IMR-90 (cell line): ENCODE results near the gene HMGB2. TPM values are rescaled to one million over a fixed set of nuclear protein-coding genes. Genes with fewer than 3 reads are reported as not detected.

Source experiments
- ATAC-seq: fragments of 200-7000 bp; cut with Tn5 transposase; 2 replicates; pipeline ENCODE4 v1.9.1; 2020; ENCODE audit warnings: low read depth, mild to moderate bottlenecking, moderate library complexity
- BruUV-seq: library from RNA; stranded (reverse); fragments of 400-500 nt; replicated peaks from 2 replicates; lab custom pipeline; 2021; lab: Mats Ljungman, UMichigan
- CTCF ChIA-PET: fragments of 300-600 bp; formaldehyde crosslinking; extraction: SDS; loops from one replicate; lab custom pipeline; 2021; ENCODE audit warnings: antibody characterized with exemption; lab: Yijun Ruan, JAX
- POLR2A ChIA-PET: fragments of 300-600 bp; sonication (Branson Sonifier 250); formaldehyde crosslinking; loops from one replicate; lab custom pipeline; 2022; ENCODE audit warnings: antibody characterized with exemption; ENCODE audit not compliant: unreplicated experiment; lab: Charles Lee
- DNase-seq: peaks from one replicate; pipeline ENCODE4 v3.0.0; 2013
- H2AFZ ChIP-seq: replicated peaks from 2 replicates; pipeline ENCODE3; 2013; ENCODE audit warnings: low read length, mild to moderate bottlenecking; ENCODE audit not compliant: poor library complexity
- H2AK5ac ChIP-seq: 2 replicates; pipeline ENCODE4 v1.6.1; 2013; ENCODE audit warnings: low read depth, low read length, inconsistent platforms
- H2AK9ac ChIP-seq: replicated peaks from 2 replicates; pipeline ENCODE3; 2013; ENCODE audit warnings: mild to moderate bottlenecking, low read depth, low read length, moderate library complexity; ENCODE audit not compliant: poor library complexity
- H2BK120ac ChIP-seq: 2 replicates; pipeline ENCODE4 v1.6.1; 2013; ENCODE audit warnings: low read depth, low read length, inconsistent platforms
- H2BK15ac ChIP-seq: 3 replicates; pipeline ENCODE4 v1.6.1; 2013; ENCODE audit warnings: low read depth, low read length, inconsistent platforms
- H2BK20ac ChIP-seq: 2 replicates; pipeline ENCODE4 v1.6.1; 2013; ENCODE audit warnings: low read depth, mild to moderate bottlenecking, inconsistent platforms, low read length, moderate library complexity
- H2BK5ac ChIP-seq: 2 replicates; pipeline ENCODE4 v1.6.1; 2013; ENCODE audit warnings: mild to moderate bottlenecking, low read depth, low read length, inconsistent platforms; ENCODE audit not compliant: poor library complexity, severe bottlenecking
- H3K14ac ChIP-seq: replicated peaks from 2 replicates; pipeline ENCODE4 v1.6.1; 2013; ENCODE audit warnings: low read depth, low read length, inconsistent platforms
- H3K18ac ChIP-seq: 2 replicates; pipeline ENCODE4 v1.6.1; 2013; ENCODE audit warnings: low read depth, low read length, control low read depth
- H3K23ac ChIP-seq: 2 replicates; pipeline ENCODE4 v1.6.1; 2013; ENCODE audit warnings: low read depth, low read length, inconsistent platforms
- H3K27ac ChIP-seq: 2 replicates; pipeline ENCODE4 v1.5.1; 2013; ENCODE audit warnings: mild to moderate bottlenecking, control low read depth, low read length; ENCODE audit not compliant: insufficient read depth
- H3K27me3 ChIP-seq: 2 replicates; pipeline ENCODE4 v1.6.1; 2013; ENCODE audit warnings: low read length; ENCODE audit not compliant: control insufficient read depth, insufficient read depth
- H3K36me3 ChIP-seq: 2 replicates; pipeline ENCODE4 v1.6.1; 2013; ENCODE audit warnings: low read length, mixed read lengths; ENCODE audit not compliant: control insufficient read depth, insufficient read depth
- H3K4ac ChIP-seq: 2 replicates; pipeline ENCODE4 v1.6.1; 2013; ENCODE audit warnings: low read depth, low read length, inconsistent platforms
- H3K4me1 ChIP-seq: 2 replicates; pipeline ENCODE4 v1.6.1; 2013; ENCODE audit warnings: low read length, mixed read lengths; ENCODE audit not compliant: control insufficient read depth, insufficient read depth
- H3K4me2 ChIP-seq: 2 replicates; pipeline ENCODE4 v1.6.1; 2013; ENCODE audit warnings: low read depth, mild to moderate bottlenecking, control low read depth, low read length, moderate library complexity
- H3K4me3 ChIP-seq: 2 replicates; pipeline ENCODE4 v1.5.1; 2013; ENCODE audit warnings: low read depth, mild to moderate bottlenecking, control low read depth, low read length, moderate library complexity; ENCODE audit not compliant: insufficient read depth
- H3K56ac ChIP-seq: 2 replicates; pipeline ENCODE4 v1.6.1; 2013; ENCODE audit warnings: low read length, inconsistent platforms; ENCODE audit not compliant: insufficient read depth; ENCODE audit errors: extremely low read depth
- H3K79me1 ChIP-seq, 2 experiments: 2 replicates each; pipeline ENCODE4 v1.6.1; 2013; ENCODE audit warnings: low read length in 2 of 2, inconsistent platforms in 1 of 2, low read depth in 1 of 2
- H3K9ac ChIP-seq: 2 replicates; pipeline ENCODE4 v1.6.1; 2013; ENCODE audit warnings: low read depth, low read length, control low read depth
- H3K9me1 ChIP-seq: 2 replicates; pipeline ENCODE4 v1.6.1; 2013; ENCODE audit warnings: low read length, inconsistent platforms; ENCODE audit not compliant: insufficient read depth
- H3K9me3 ChIP-seq: 2 replicates; pipeline ENCODE4 v1.6.1; 2013; ENCODE audit warnings: low read length; ENCODE audit not compliant: control insufficient read depth, insufficient read depth
- H4K20me1 ChIP-seq: 2 replicates; pipeline ENCODE4 v1.6.1; 2013; ENCODE audit warnings: low read length, inconsistent platforms; ENCODE audit not compliant: insufficient read depth
- H4K5ac ChIP-seq: 2 replicates; pipeline ENCODE4 v1.6.1; 2013; ENCODE audit warnings: mild to moderate bottlenecking, low read depth, low read length, control low read depth
- H4K8ac ChIP-seq, 2 experiments: 2 replicates each; pipeline ENCODE4 v1.6.1; 2013; ENCODE audit warnings: low read depth in 2 of 2, low read length in 2 of 2, control low read depth in 1 of 2, inconsistent platforms in 1 of 2
- H4K91ac ChIP-seq: 2 replicates; pipeline ENCODE4 v1.6.1; 2013; ENCODE audit warnings: low read depth, low read length, inconsistent platforms; ENCODE audit not compliant: insufficient read depth
- CEBPB ChIP-seq: IDR thresholded peaks from 2 replicates; pipeline ENCODE4 v1.6.1; 2012; ENCODE audit warnings: low read depth, low read length, improper control_type of control experiment
- CHD1 ChIP-seq: IDR thresholded peaks from 2 replicates; pipeline ENCODE4 v1.6.1; 2012; ENCODE audit warnings: low read depth, low read length, improper control_type of control experiment
- CTCF ChIP-seq: conservative IDR thresholded peaks from 2 replicates; pipeline ENCODE4 v1.5.1; 2012; ENCODE audit warnings: mild to moderate bottlenecking, low read depth, low read length, improper control_type of control experiment
- ELK1 ChIP-seq: fragments of 150-350 bp; IDR thresholded peaks from 2 replicates; pipeline ENCODE4 v1.6.1; 2016; ENCODE audit warnings: low read depth, mild to moderate bottlenecking, low read length, moderate library complexity, borderline replicate concordance
- FOS ChIP-seq: fragments of 150-350 bp; IDR thresholded peaks from 2 replicates; pipeline ENCODE4 v1.6.1; 2016; ENCODE audit warnings: low read depth, low read length
- MAZ ChIP-seq: IDR thresholded peaks from 2 replicates; pipeline ENCODE4 v1.6.1; 2012; ENCODE audit warnings: low read depth, mild to moderate bottlenecking, low read length, improper control_type of control experiment, moderate library complexity, borderline replicate concordance
- POLR2A ChIP-seq: IDR thresholded peaks from 2 replicates; pipeline ENCODE4 v1.6.1; 2012; ENCODE audit warnings: mild to moderate bottlenecking, low read depth, low read length
- RFX5 ChIP-seq: IDR thresholded peaks from 2 replicates; pipeline ENCODE4 v1.8.0; 2012; ENCODE audit warnings: low read depth, mild to moderate bottlenecking, low read length, moderate library complexity
- WGBS, 2 experiments: methylation state at CpG; one replicate each; pipeline versions ENCODE4 v1.1.5 to v1.1.7; 2013; ENCODE audit warnings: missing lambda C conversion rate in 2 of 2; ENCODE audit not compliant: insufficient read length in 1 of 2; ENCODE audit errors: extremely low coverage in 2 of 2; 5-methylcytosine and 5-hydroxymethylcytosine counted together
- dilution Hi-C: fragments of 300-500 bp; cut with HindIII; formaldehyde crosslinking; loops from one replicate; pipeline ENCODE4 v1.14.3; 2018; ENCODE audit warnings: low sequenced_read_pairs; ENCODE audit not compliant: unreplicated experiment
- in situ Hi-C: fragments of 300-500 bp; cut with MboI; formaldehyde crosslinking; loops from 3 replicates; pipeline ENCODE4 v1.14.3; 2019; ENCODE audit warnings: low sequenced_read_pairs, inconsistent platforms, mixed read lengths
- intact Hi-C: fragments of 100-400 bp; cut with micrococcal nuclease; formaldehyde crosslinking; loops from 2 replicates; pipeline ENCODE4 v1.10.0; 2022
- polyA plus RNA-seq, 3 experiments: library from polyadenylated mRNA; depleted of rRNA; stranded (reverse); fragments of >200 nt; gene quantifications; 2 replicates each; pipeline ENCODE4 v1.2.3, GENCODE V29; 2012; ENCODE audit warnings: low replicate concordance in 1 of 3
- total RNA-seq: library from RNA; depleted of rRNA; stranded (reverse); fragments of >200 nt; gene quantifications from 2 replicates; pipeline ENCODE4 v1.2.3, GENCODE V29; 2012

Gene HMGB2
- total and polyA plus RNA-seq, 2 of the 4 experiments (the other 2 are of a cell fraction), result 49.3 to 106 TPM

GRCh38 chr4:173382349-173382748 lies 48.2 kb upstream of the HMGB2 start:
- no peaks in the 10 kb centered on the region for H3K4me1 ChIP-seq
- no peaks in the 10 kb centered on the region for H3K79me1 ChIP-seq
- no peak overlapping the region for H4K91ac ChIP-seq
- no peak overlapping the region for H2AFZ ChIP-seq
- H2BK20ac ChIP-seq, result no peak overlapping the region
- POLR2A ChIA-PET, result no interaction called here
- H3K18ac ChIP-seq, result no peak overlapping the region
- no peak overlapping the region for H2BK120ac ChIP-seq
- H3K56ac ChIP-seq, result no peak overlapping the region
- no peak overlapping the region for H3K4me3 ChIP-seq
- no CpG with 5 or more reads among the region's 4 CpGs for WGBS, 2 experiments
- no peak overlapping the region for H3K4ac ChIP-seq
- H3K27me3 ChIP-seq, result no peaks in the 10 kb centered on the region
- no peak overlapping the region for H2AK9ac ChIP-seq
- intact Hi-C loops, result no loop called here
- H4K5ac ChIP-seq, result no peak overlapping the region
- no peak overlapping the region for H3K4me2 ChIP-seq
- dilution Hi-C loops, result no loop called here
- no peaks in the 10 kb centered on the region for H4K20me1 ChIP-seq
- H2AK5ac ChIP-seq, result no peak overlapping the region
- no peak for DNase-seq
- H3K9me3 ChIP-seq, result no peaks in the 10 kb centered on the region
- in situ Hi-C loops, result no loop called here
- H3K9ac ChIP-seq, result no peak overlapping the region
- H3K27ac ChIP-seq, result no peak overlapping the region
- no peak overlapping the region for H2BK15ac ChIP-seq
- H3K9me1 ChIP-seq, result no peaks in the 10 kb centered on the region
- CTCF ChIA-PET, result no interaction called here
- H3K14ac ChIP-seq, result no peak overlapping the region
- no TSS peak for BruUV-seq
- no peak overlapping the region for H4K8ac ChIP-seq
- no peak for ATAC-seq
- TF ChIP-seq RFX5, result no peak
- no peak for TF ChIP-seq CHD1
- no peak for TF ChIP-seq FOS
- TF ChIP-seq CEBPB, result no peak
- TF ChIP-seq POLR2A, result no peak
- no peak for TF ChIP-seq CTCF
- TF ChIP-seq MAZ, result no peak
- TF ChIP-seq ELK1, result no peak
- H3K23ac ChIP-seq, result no peak overlapping the region
- 0 out of 2 replicates have a peak, but pooled peaks cover 1% of the 10 kb centered on the region for H3K36me3 ChIP-seq
- H2BK5ac ChIP-seq, result no peak overlapping the region
